Trophoblast cell (in vitro differentiated cells and primary cell): ENCODE results near the gene DSG1.
"Not testable (repeated sequence)": the region's sequence is repeated elsewhere in the genome, so short reads cannot be mapped to it uniquely, and the experiment has no call there.

Source experiments
- DNase-seq, 2 donors: peaks; one replicate each; pipeline ENCODE4 v3.0.0-alpha.2; 2016
- H2AFZ ChIP-seq: 2 replicates; pipeline ENCODE4 v1.6.1; 2013; ENCODE audit warnings: low read length, moderate library complexity, mild to moderate bottlenecking; ENCODE audit not compliant: insufficient read depth, poor library complexity
- H2AK5ac ChIP-seq: 2 replicates; pipeline ENCODE4 v1.6.1; 2013; ENCODE audit warnings: mild to moderate bottlenecking, low read length
- H2BK120ac ChIP-seq: 2 replicates; pipeline ENCODE4 v1.6.1; 2013; ENCODE audit warnings: low read length, mild to moderate bottlenecking, moderate library complexity; ENCODE audit not compliant: insufficient read depth, poor library complexity
- H2BK12ac ChIP-seq: 2 replicates; pipeline ENCODE4 v1.6.1; 2013; ENCODE audit warnings: mild to moderate bottlenecking, low read length, moderate library complexity
- H2BK5ac ChIP-seq: 2 replicates; pipeline ENCODE4 v1.6.1; 2013; ENCODE audit warnings: low read length, low read depth, moderate library complexity, mild to moderate bottlenecking; ENCODE audit not compliant: poor library complexity
- H3K14ac ChIP-seq: 2 replicates; pipeline ENCODE4 v1.6.1; 2013; ENCODE audit warnings: mild to moderate bottlenecking, low read length
- H3K18ac ChIP-seq: 2 replicates; pipeline ENCODE4 v1.6.1; 2013; ENCODE audit warnings: mild to moderate bottlenecking, low read length
- H3K23ac ChIP-seq: 2 replicates; pipeline ENCODE4 v1.6.1; 2013; ENCODE audit warnings: low read length
- H3K27ac ChIP-seq: 2 replicates; pipeline ENCODE4 v1.5.1; 2013; ENCODE audit warnings: low read depth, mild to moderate bottlenecking, inconsistent platforms, low read length, moderate library complexity
- H3K27me3 ChIP-seq: 2 replicates; pipeline ENCODE4 v1.6.1; 2013; ENCODE audit warnings: inconsistent platforms, mild to moderate bottlenecking, low read length, moderate library complexity; ENCODE audit not compliant: insufficient read depth
- H3K36me3 ChIP-seq, 2 experiments: 1 replicate in 1 of 2; 2 replicates in 1 of 2; pipeline ENCODE4 v1.6.1; 2013; ENCODE audit warnings: low read length in 2 of 2, mild to moderate bottlenecking in 2 of 2, moderate library complexity in 1 of 2; ENCODE audit not compliant: insufficient read depth in 2 of 2, control insufficient read depth in 1 of 2
- H3K4ac ChIP-seq: 2 replicates; pipeline ENCODE4 v1.6.1; 2013; ENCODE audit warnings: low read depth, mild to moderate bottlenecking, low read length, moderate library complexity
- H3K4me1 ChIP-seq, 2 experiments: 1 replicate in 1 of 2; 2 replicates in 1 of 2; pipeline ENCODE4 v1.6.1; 2013; ENCODE audit warnings: low read length in 2 of 2, mild to moderate bottlenecking in 2 of 2, moderate library complexity in 1 of 2; ENCODE audit not compliant: insufficient read depth in 2 of 2, control insufficient read depth in 1 of 2
- H3K4me2 ChIP-seq: 2 replicates; pipeline ENCODE4 v1.6.1; 2013; ENCODE audit warnings: inconsistent platforms, mild to moderate bottlenecking, low read length, moderate library complexity
- H3K4me3 ChIP-seq: 2 replicates; pipeline ENCODE4 v1.5.1; 2013; ENCODE audit warnings: mild to moderate bottlenecking, low read depth, low read length, inconsistent platforms
- H3K79me1 ChIP-seq: one replicate; pipeline ENCODE4 v1.6.1; 2013; ENCODE audit warnings: low read length
- H3K79me2 ChIP-seq: 2 replicates; pipeline ENCODE4 v1.6.1; 2013; ENCODE audit warnings: low read length, mild to moderate bottlenecking; ENCODE audit not compliant: control insufficient read depth, insufficient read depth, poor library complexity
- H3K9ac ChIP-seq: 2 replicates; pipeline ENCODE4 v1.6.1; 2013; ENCODE audit warnings: mild to moderate bottlenecking, low read length
- H3K9me3 ChIP-seq: 2 replicates; pipeline ENCODE4 v1.6.1; 2013; ENCODE audit warnings: low read depth, mild to moderate bottlenecking, control low read depth, inconsistent platforms, low read length; ENCODE audit not compliant: insufficient read depth
- H4K12ac ChIP-seq: 2 replicates; pipeline ENCODE4 v1.6.1; 2013; ENCODE audit warnings: low read depth, mild to moderate bottlenecking, low read length, moderate library complexity
- H4K8ac ChIP-seq: 2 replicates; pipeline ENCODE4 v1.6.1; 2013; ENCODE audit warnings: low read depth, mild to moderate bottlenecking, low read length, moderate library complexity
- H4K91ac ChIP-seq: one replicate; pipeline ENCODE4 v1.6.1; 2013; ENCODE audit warnings: low read depth, mild to moderate bottlenecking, low read length, moderate library complexity
- WGBS: extraction: QIAGEN DNeasy Blood & Tissue Kit; methylation state at CpG from one replicate; pipeline ENCODE4 v1.1.7; 2013; ENCODE audit warnings: missing lambda C conversion rate; ENCODE audit not compliant: insufficient read length, insufficient coverage; ENCODE audit errors: extremely low coverage; 5-methylcytosine and 5-hydroxymethylcytosine counted together

DSG1 gene

GRCh38 chr18:31280502-31280901 is 37.5 kb upstream of the DSG1 start:
- Histone ChIP-seq H3K9ac (no peak overlapping the region), H3K27ac (no peak overlapping the region), H3K4me2 (no peak overlapping the region), H3K4ac (no peak overlapping the region), H4K12ac (no peak overlapping the region), H4K91ac (no peak overlapping the region), H2BK12ac (no peak overlapping the region), H3K14ac (no peak overlapping the region), H3K4me1 (peaks cover 0 to 4% of the 10 kb centered on the region in 2 experiments), H2BK120ac (no peak overlapping the region), H3K27me3 (no peaks in the 10 kb centered on the region), H3K79me2 (no peaks in the 10 kb centered on the region), H3K9me3 (peaks cover 5% of the 10 kb centered on the region), H4K8ac (no peak overlapping the region), H2AFZ (no peak overlapping the region), H3K23ac (no peak overlapping the region), H2BK5ac (no peak overlapping the region), H3K79me1 (no peaks in the 10 kb centered on the region), H3K18ac (no peak overlapping the region), H3K36me3 (no peaks in the 10 kb centered on the region), H2AK5ac (no peak overlapping the region), H3K4me3 (no peak overlapping the region)
- DNase-seq: no peak
- no CpG with 5 or more reads among the region's 2 CpGs for WGBS

- Histone ChIP-seq H2AK5ac (no peak overlapping the region), H3K27me3 (no peaks in the 10 kb centered on the region), H3K4me3 (no peak overlapping the region), H3K4ac (no peak overlapping the region), H4K91ac (no peak overlapping the region), H3K27ac (no peak overlapping the region), H3K14ac (no peak overlapping the region), H3K79me2 (no peaks in the 10 kb centered on the region), H3K4me1 (peaks cover 0 to 4% of the 10 kb centered on the region in 2 experiments), H3K9me3 (peaks cover 5% of the 10 kb centered on the region), H3K79me1 (no peaks in the 10 kb centered on the region), H2BK5ac (no peak overlapping the region), H2BK12ac (no peak overlapping the region), H3K36me3 (no peaks in the 10 kb centered on the region), H2AFZ (no peak overlapping the region), H4K8ac (no peak overlapping the region), H2BK120ac (no peak overlapping the region), H3K9ac (no peak overlapping the region), H3K4me2 (no peak overlapping the region), H3K23ac (no peak overlapping the region), H4K12ac (no peak overlapping the region), H3K18ac (no peak overlapping the region)
- DNase-seq: no peak
Observed at GRCh38 chr18:31281437-31281836, 36.5 kb upstream of the DSG1 start.

GRCh38 chr18:31289446-31289845 is 28.5 kb upstream of the DSG1 start:
- H3K36me3 ChIP-seq, H3K79me2 ChIP-seq, H3K9me3 ChIP-seq, H3K18ac ChIP-seq, H3K4ac ChIP-seq, H2BK5ac ChIP-seq, H4K12ac ChIP-seq, H3K9ac ChIP-seq, H3K27ac ChIP-seq, H3K27me3 ChIP-seq, H4K91ac ChIP-seq, H3K14ac ChIP-seq, DNase-seq, H2AK5ac ChIP-seq, H3K4me3 ChIP-seq, H2AFZ ChIP-seq, H2BK12ac ChIP-seq, H2BK120ac ChIP-seq, H4K8ac ChIP-seq, H3K4me2 ChIP-seq, H3K23ac ChIP-seq, H3K4me1 ChIP-seq, H3K79me1 ChIP-seq: not testable (repeated sequence)
- no CpG with 5 or more reads among the region's 3 CpGs for WGBS

GRCh38 chr18:31291688-31292087 is 26.3 kb upstream of the DSG1 start:
- no peak overlapping the region for H2BK5ac ChIP-seq
- no peak overlapping the region for H3K23ac ChIP-seq
- no peaks in the 10 kb centered on the region for H3K27me3 ChIP-seq
- no peak overlapping the region for H4K91ac ChIP-seq
- H2BK120ac ChIP-seq: no peak overlapping the region
- H3K4me3 ChIP-seq: no peak overlapping the region
- no peaks in the 10 kb centered on the region for H3K36me3 ChIP-seq
- H3K4ac ChIP-seq: no peak overlapping the region
- H3K79me2 ChIP-seq: no peaks in the 10 kb centered on the region
- no peak overlapping the region for H4K12ac ChIP-seq
- H3K27ac ChIP-seq: no peak overlapping the region
- no peak overlapping the region for H4K8ac ChIP-seq
- DNase-seq: no peak
- no peaks in the 10 kb centered on the region for H3K79me1 ChIP-seq
- no peak overlapping the region for H2AK5ac ChIP-seq
- H3K4me1 ChIP-seq: no peaks in the 10 kb centered on the region
- H3K14ac ChIP-seq: no peak overlapping the region
- H3K18ac ChIP-seq: no peak overlapping the region
- no peak overlapping the region for H2BK12ac ChIP-seq
- no peak overlapping the region for H2AFZ ChIP-seq
- H3K4me2 ChIP-seq: no peak overlapping the region
- H3K9me3 ChIP-seq: no peaks in the 10 kb centered on the region
- no peak overlapping the region for H3K9ac ChIP-seq
